ENCODE measurements around the gene MED8.

GRCh38 chr1:43367026-43367903, 22.3 kb downstream of the MED8 start:
- TF ChIP-seq, protein P1, sequence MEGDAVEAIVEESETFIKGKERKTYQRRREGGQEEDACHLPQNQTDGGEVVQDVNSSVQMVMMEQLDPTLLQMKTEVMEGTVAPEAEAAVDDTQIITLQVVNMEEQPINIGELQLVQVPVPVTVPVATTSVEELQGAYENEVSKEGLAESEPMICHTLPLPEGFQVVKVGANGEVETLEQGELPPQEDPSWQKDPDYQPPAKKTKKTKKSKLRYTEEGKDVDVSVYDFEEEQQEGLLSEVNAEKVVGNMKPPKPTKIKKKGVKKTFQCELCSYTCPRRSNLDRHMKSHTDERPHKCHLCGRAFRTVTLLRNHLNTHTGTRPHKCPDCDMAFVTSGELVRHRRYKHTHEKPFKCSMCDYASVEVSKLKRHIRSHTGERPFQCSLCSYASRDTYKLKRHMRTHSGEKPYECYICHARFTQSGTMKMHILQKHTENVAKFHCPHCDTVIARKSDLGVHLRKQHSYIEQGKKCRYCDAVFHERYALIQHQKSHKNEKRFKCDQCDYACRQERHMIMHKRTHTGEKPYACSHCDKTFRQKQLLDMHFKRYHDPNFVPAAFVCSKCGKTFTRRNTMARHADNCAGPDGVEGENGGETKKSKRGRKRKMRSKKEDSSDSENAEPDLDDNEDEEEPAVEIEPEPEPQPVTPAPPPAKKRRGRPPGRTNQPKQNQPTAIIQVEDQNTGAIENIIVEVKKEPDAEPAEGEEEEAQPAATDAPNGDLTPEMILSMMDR (conservative IDR thresholded peaks at IDR 0.05; ENCODE audit: low read depth in 2 of 2): no peak
- TF ChIP-seq ZNF331 (CRISPR knock-in tag; IDR thresholded peaks at IDR 0.05; ENCODE audit: low read depth) (no peak), EZH2 (IDR thresholded peaks at IDR 0.05; ENCODE audit: low read depth, unreplicated experiment) (no peak), POLR2AphosphoS5 (IDR thresholded peaks at IDR 0.05; ENCODE audit: low read depth) (no peak), NANOG (IDR thresholded peaks at IDR 0.05; ENCODE audit: borderline replicate concordance) (no peak), EZH2phosphoT487 (IDR thresholded peaks at IDR 0.05; ENCODE audit: unreplicated experiment) (no peak), ETS1 (IDR thresholded peaks at IDR 0.05) (no peak), ZNF114 (CRISPR knock-in tag; IDR thresholded peaks at IDR 0.05) (no peak), CREB1 (CRISPR knock-in tag; IDR thresholded peaks at IDR 0.05; ENCODE audit: low read depth) (no peak), JUNB (IDR thresholded peaks at IDR 0.05; ENCODE audit: unreplicated experiment) (no peak), STAT1 (IDR thresholded peaks at IDR 0.05; ENCODE audit: unreplicated experiment) (no peak)
- TF ChIP-seq, protein P2, sequence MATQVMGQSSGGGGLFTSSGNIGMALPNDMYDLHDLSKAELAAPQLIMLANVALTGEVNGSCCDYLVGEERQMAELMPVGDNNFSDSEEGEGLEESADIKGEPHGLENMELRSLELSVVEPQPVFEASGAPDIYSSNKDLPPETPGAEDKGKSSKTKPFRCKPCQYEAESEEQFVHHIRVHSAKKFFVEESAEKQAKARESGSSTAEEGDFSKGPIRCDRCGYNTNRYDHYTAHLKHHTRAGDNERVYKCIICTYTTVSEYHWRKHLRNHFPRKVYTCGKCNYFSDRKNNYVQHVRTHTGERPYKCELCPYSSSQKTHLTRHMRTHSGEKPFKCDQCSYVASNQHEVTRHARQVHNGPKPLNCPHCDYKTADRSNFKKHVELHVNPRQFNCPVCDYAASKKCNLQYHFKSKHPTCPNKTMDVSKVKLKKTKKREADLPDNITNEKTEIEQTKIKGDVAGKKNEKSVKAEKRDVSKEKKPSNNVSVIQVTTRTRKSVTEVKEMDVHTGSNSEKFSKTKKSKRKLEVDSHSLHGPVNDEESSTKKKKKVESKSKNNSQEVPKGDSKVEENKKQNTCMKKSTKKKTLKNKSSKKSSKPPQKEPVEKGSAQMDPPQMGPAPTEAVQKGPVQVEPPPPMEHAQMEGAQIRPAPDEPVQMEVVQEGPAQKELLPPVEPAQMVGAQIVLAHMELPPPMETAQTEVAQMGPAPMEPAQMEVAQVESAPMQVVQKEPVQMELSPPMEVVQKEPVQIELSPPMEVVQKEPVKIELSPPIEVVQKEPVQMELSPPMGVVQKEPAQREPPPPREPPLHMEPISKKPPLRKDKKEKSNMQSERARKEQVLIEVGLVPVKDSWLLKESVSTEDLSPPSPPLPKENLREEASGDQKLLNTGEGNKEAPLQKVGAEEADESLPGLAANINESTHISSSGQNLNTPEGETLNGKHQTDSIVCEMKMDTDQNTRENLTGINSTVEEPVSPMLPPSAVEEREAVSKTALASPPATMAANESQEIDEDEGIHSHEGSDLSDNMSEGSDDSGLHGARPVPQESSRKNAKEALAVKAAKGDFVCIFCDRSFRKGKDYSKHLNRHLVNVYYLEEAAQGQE (IDR thresholded peaks at IDR 0.05; ENCODE audit: unreplicated experiment): no peak
- TF ChIP-seq, protein P3, sequence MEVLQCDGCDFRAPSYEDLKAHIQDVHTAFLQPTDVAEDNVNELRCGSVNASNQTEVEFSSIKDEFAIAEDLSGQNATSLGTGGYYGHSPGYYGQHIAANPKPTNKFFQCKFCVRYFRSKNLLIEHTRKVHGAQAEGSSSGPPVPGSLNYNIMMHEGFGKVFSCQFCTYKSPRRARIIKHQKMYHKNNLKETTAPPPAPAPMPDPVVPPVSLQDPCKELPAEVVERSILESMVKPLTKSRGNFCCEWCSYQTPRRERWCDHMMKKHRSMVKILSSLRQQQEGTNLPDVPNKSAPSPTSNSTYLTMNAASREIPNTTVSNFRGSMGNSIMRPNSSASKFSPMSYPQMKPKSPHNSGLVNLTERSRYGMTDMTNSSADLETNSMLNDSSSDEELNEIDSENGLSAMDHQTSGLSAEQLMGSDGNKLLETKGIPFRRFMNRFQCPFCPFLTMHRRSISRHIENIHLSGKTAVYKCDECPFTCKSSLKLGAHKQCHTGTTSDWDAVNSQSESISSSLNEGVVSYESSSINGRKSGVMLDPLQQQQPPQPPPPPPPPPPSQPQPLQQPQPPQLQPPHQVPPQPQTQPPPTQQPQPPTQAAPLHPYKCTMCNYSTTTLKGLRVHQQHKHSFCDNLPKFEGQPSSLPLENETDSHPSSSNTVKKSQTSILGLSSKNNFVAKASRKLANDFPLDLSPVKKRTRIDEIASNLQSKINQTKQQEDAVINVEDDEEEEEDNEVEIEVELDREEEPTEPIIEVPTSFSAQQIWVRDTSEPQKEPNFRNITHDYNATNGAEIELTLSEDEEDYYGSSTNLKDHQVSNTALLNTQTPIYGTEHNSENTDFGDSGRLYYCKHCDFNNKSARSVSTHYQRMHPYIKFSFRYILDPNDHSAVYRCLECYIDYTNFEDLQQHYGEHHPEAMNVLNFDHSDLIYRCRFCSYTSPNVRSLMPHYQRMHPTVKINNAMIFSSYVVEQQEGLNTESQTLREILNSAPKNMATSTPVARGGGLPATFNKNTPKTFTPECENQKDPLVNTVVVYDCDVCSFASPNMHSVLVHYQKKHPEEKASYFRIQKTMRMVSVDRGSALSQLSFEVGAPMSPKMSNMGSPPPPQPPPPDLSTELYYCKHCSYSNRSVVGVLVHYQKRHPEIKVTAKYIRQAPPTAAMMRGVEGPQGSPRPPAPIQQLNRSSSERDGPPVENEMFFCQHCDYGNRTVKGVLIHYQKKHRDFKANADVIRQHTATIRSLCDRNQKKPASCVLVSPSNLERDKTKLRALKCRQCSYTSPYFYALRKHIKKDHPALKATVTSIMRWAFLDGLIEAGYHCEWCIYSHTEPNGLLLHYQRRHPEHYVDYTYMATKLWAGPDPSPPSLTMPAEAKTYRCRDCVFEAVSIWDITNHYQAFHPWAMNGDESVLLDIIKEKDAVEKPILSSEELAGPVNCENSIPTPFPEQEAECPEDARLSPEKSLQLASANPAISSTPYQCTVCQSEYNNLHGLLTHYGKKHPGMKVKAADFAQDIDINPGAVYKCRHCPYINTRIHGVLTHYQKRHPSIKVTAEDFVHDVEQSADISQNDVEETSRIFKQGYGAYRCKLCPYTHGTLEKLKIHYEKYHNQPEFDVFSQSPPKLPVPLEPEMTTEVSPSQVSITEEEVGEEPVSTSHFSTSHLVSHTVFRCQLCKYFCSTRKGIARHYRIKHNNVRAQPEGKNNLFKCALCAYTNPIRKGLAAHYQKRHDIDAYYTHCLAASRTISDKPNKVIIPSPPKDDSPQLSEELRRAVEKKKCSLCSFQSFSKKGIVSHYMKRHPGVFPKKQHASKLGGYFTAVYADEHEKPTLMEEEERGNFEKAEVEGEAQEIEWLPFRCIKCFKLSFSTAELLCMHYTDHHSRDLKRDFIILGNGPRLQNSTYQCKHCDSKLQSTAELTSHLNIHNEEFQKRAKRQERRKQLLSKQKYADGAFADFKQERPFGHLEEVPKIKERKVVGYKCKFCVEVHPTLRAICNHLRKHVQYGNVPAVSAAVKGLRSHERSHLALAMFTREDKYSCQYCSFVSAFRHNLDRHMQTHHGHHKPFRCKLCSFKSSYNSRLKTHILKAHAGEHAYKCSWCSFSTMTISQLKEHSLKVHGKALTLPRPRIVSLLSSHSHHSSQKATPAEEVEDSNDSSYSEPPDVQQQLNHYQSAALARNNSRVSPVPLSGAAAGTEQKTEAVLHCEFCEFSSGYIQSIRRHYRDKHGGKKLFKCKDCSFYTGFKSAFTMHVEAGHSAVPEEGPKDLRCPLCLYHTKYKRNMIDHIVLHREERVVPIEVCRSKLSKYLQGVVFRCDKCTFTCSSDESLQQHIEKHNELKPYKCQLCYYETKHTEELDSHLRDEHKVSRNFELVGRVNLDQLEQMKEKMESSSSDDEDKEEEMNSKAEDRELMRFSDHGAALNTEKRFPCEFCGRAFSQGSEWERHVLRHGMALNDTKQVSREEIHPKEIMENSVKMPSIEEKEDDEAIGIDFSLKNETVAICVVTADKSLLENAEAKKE (CRISPR knock-in tag; IDR thresholded peaks at IDR 0.05): no peak

All from GM23338 (cell line).